Anterior cingulate cortex (tissue), 58 donors: ENCODE results near the gene GALNT18.
A peak's percentile ranks its signal among the peaks of the same experiment; 100 is the strongest.

Source experiments
- DNase-seq, 58 donors: peaks; one replicate each; lab custom pipeline; 2025; lab: John Stamatoyannopoulos, UW

The GALNT18 gene

DNA sequence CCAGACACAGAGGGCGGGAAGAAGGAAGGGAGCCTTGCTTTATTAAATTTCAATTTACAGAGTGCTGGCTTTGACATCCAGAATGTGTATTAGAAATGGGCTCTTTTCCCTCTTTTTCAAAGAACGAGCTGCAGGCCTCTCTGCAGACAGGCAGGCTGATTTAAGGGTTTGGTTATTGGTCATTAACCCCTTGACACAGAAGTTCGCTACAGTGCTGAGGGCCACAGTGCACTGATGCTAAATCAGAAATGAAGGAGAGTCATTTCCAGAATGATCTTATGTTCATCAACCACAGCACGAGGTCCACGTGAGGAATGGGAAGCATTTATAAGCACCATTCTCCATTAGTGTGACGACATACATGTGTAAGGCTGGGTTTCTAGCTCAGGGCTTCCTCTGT, 320.6 kb downstream of the GALNT18 start:
- no peak for DNase-seq

- DNase-seq = no peak
These were observed 324.2 kb downstream of the GALNT18 start for GRCh38 chr11:11297578-11297977.

DNA sequence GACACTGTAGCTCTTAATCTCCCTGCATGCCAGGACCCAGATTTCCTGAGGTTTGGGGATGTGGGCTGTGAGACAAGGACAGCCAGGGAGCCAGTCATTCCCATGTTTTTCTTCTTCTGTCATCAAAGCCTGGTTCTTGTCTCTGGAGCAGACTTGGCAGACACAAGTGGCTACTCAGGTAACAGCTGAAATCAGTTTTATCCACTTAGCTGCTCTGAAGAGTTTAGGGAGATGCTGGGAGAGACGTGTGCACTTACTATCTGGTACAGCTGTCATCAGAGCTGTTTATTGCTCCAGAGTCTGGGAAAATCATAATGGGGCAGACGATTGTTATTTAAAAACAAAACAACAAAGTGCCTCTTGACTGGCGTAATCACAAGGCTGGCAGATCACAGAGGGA, 325.4 kb downstream of the GALNT18 start:
- no peak for DNase-seq

DNA sequence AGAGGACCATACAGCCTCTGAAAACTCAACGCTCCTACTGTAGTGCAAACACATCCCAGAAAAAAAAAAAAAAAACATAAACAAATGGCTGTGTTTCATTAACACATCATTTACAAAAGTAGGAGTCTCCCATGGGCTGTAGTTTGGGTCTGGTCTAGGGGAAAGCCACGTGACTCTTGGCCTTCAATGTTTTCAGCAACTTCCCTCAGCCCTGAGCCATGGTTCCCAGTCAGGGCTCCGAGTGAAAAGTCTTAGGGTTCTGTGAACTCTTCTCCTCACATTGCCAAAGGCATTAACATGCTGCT, 327.3 kb downstream of the GALNT18 start:
- DNase-seq = no peak

GRCh38 chr11:11293798-11294550, 327.8 kb downstream of the GALNT18 start:
- DNase-seq = no peak

DNA sequence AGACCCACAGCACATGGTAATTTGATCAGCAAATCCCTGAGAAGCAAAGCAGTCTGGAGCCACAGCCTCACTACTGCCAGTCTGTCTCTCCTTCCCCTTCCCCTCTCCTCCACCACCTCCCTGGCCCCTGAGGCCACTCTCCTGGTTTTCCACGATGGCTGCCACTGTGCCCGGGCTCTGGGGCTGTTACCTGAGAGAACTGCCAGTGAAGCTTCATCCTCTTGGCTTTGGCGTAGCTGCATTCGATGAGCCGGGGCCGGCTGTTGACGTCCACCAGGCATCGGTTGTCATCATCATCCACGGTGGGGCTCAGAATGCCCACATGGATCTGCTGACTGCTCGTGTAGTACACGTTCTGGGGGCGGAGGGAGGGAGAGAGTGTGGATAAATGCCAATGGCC, 329.0 kb downstream of the GALNT18 start:
- no peak for DNase-seq

DNA sequence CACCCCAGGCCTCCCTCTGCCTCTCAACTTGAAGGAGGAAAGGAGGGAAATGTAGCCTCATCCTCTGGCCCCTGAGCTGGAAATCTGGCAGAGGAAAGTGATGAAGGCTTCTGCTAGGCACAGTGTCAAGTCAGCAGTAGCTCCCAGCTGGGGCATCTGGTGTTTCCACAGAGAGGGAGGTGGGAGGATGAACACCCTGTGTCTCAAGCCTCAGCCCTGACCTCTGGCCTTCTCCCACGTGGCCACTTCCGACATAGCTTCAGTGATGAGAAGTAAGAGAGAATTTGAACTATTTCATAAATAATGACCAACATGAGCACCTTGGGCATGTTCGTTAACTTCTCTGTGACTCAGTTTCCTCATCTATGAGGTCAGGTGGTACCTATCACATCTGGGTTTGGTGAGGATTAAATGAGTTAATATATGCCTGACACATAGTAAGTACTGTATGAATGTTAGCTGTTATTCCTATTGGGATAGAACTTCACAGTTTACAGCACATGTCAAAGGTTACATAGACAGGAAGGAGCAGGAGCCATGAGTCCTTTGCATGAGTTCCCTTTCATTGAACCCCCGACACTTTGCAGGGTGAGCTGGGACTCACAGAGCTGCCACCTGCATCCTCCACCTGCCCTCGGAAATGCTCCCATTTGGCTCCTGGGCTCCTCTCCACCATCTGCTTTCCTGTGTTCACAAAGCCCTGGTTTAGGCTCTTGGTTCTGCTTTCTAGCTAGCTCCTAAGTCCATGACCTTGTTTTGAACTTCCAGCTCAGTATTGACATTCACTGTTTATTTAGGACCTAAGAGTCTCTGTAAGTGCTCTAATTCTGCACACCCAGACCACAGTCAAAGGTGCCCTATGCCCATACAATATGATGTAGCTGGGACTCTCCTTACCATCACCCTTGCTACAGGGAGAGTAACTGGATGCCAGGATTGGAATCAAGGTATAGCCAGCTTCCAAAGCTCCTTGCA, 330.5 kb downstream of the GALNT18 start:
- no peak for DNase-seq

DNA sequence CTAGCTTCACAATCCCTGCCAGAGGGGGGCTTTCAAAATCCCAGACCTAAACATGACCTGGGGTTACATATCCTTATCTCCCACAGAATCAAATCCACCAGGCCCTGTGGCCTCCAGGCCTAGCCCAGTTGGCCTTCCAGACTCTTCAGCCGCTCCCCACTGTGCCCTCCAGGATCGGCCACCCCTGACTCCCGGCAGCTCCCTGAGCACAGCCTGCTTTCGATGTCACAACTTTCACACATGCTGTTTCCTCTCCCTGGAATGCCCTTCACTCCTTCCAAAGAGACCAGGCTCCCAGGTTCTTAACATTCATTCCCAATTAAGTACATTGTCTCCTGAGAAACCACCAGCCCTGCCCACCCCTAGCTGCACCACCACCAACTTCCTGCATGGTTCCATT, 331.5 kb downstream of the GALNT18 start:
- no peak for DNase-seq

GRCh38 chr11:11289669-11290068, 332.1 kb downstream of the GALNT18 start:
- DNase-seq = no peak

- no peak for DNase-seq
These were observed 332.7 kb downstream of the GALNT18 start for GRCh38 chr11:11288972-11289616.

DNA sequence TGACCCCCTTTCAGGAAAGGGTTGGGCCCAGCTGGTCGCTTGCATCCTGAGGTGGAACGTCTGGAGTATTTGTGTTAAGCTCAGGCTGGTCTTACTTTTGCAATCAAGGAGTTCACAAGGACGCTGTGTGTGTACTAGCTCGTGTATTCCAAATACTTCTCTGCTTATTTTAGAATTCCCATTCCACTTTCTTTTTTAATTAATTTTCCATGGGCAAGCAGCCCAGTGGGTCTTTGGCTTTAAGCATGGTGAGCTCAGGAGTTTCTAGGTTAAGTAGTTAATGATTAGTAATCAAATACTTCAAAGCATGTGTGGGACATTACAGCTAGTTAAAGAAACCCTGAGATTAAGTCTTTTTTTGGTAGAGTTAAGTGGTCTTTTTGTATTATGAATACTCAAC, 337.3 kb downstream of the GALNT18 start:
- no peak for DNase-seq

DNA sequence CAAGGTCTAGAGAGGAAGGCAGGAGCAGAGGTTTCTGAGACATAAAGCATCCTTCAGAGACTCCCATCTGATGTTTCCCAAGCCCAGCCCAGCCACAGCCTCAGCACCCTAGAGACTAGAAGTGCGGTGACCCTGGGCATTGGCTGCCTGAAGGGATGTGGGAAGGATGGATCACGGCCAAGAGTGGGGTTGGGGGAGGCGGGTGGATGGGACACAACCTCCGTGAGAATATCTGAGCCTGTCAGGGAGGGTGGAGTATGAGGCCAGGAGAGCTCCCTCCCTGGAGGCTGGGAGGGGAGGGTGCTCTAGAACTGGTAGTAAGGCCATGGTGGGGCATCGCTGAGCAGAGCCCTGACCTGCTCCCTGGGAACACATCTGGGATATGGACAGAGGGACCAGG, 340.2 kb downstream of the GALNT18 start:
- DNase-seq = no peak

GRCh38 chr11:11280826-11281225, 341.0 kb downstream of the GALNT18 start:
- DNase-seq = no peak

DNA sequence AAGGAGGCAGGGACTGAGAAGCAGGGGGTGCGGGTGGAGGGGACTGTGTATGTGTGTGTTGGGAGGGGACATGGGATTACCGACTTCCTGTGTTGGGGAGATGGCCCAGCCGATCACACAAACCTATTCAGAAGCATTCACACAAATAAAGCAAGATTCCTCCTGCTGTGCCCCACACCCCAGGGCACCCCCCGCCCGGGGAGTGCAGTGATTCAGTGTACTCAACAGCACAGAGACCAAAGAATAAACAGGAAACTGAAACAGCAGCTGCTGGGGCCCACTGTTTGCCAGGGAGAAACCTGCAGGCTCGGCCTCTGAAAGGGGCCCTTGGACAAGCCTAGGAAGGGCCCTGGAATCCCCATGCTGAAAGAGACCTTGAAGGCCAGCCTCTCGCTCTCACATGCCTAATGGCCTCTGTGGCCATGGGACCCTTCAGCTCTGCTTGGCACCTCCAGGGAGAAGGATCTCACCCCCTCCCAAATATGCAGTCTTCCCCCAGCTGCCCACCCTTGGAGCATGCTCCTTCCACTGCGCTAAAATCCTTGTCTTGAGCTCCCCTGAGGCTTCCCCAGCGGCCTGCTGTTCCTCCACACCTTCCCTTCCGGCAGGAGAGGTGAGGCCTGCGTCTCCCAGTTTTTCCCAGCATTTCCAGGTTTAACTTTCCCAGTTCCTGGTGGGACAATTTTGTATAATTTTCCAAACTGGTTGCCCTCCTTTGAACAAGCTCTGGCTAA, 341.7 kb downstream of the GALNT18 start:
- no peak for DNase-seq

- no peak for DNase-seq
These were observed 349.6 kb downstream of the GALNT18 start for GRCh38 chr11:11272254-11272653.

GRCh38 chr11:11270236-11270775, 351.5 kb downstream of the GALNT18 start:
- DNase-seq = no peak

DNA sequence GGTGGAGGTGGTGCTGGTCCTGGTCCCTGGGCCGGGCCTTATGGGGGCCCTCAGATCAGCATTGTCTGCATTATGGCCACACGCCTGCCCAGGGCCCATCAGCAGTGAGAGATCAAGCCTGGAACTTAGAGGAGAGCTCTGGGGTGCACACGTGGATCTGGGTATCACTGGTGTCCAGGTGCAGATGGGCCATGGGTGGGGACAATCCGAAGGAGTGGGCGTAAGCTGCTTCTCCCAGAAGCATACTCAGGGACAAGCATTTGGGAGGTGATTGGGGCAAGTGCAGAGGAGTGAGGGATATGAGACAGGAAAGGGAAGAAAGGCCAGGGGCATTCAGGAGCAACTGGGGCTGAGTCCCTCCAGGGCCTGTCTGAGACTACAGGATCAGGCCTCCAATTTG, 353.1 kb downstream of the GALNT18 start:
- DNase-seq = no peak

DNA sequence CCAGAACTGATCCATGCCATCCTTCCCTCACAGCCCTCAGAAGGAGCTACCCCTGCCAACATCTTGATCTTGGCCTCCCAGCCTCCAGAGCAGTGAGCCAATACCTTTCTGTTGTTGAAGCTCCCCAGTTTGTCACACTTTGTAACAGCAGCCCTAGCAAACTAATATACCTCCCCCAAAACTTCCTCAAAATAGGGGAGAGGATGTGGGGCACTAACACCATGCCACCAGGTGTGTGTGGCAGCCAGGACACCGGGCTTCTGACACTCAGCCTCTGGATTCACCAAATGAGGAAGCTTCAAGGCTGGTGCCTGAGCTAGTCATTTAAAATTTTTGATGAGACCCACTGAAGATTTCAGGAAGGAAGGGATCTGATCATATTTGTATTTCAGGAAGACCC, 353.7 kb downstream of the GALNT18 start:
- no peak for DNase-seq

GRCh38 chr11:11267312-11267711, 354.5 kb downstream of the GALNT18 start:
- no peak for DNase-seq

DNA sequence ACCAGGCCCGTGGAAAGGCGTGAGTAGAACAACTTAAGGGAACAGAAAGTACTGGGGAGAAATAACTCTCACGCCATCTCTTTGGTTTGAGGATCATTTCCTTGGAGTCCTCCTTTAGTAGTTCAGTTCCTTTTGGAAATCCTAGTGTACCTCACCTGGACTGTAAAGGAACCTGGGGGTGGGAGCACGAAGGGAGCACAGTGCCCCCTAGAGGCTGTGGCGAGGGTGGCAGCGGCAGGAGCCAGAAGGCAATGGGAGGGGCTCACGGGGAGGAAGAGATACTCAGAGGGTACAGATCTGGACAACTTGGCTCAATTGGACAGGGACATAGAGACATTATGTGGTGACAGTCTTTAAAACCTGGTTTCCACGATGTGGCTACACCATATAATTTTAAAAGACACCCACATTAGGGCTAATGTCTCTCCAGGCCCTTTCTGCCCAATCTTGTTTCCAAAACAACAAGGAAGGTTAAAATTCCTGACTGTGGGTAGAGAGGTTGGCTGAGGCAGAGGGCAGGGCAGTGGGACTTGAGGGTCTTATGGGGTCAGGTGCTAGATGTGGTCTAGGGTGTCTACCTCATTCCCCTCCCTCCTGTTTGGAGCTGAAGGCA, 355.7 kb downstream of the GALNT18 start:
- DNase-seq = peak in 16 of 58 donors; percentile 3 to 45 (median 12)
